HUDEP-2 (cell line): ENCODE results near the gene TMEM82.
A peak's percentile ranks its signal among the peaks of the same experiment; 100 is the strongest.

Source experiments
- DNase-seq, 76 experiments: peaks; one replicate each; lab custom pipeline; 2025; ENCODE audit not compliant: unreplicated experiment in 76 of 76; lab: John Stamatoyannopoulos, UW

Gene TMEM82

GRCh38 chr1:15775706-15776105 lies 33.4 kb downstream of the TMEM82 start:
- DNase-seq: no peak

- DNase-seq: no peak
Measured at GRCh38 chr1:15777909-15778707, 35.8 kb downstream of the TMEM82 start.

GRCh38 chr1:15785683-15786082 lies 43.4 kb downstream of the TMEM82 start:
- DNase-seq: no peak

GRCh38 chr1:15786581-15786980 lies 44.3 kb downstream of the TMEM82 start:
- no peak for DNase-seq

- peak in 2 of 76 experiments; percentile 2 to 3 for DNase-seq
Measured at GRCh38 chr1:15788624-15789301, 46.5 kb downstream of the TMEM82 start.

- DNase-seq: no peak
Measured at GRCh38 chr1:15796086-15796462, 53.8 kb downstream of the TMEM82 start.
